HEK293T (cell line): ENCODE results near the gene C1orf232.
A peak's percentile ranks its signal among the peaks of the same experiment; 100 is the strongest.

Experiments used
- CTCF ChIA-PET: fragments of 350-600 bp; formaldehyde crosslinking; extraction: SDS; loops from one replicate; lab custom pipeline; 2021; ENCODE audit warnings: antibody characterized with exemption, inconsistent platforms; lab: Yijun Ruan, JAX
- POLR2A ChIA-PET: fragments of 350-600 bp; formaldehyde crosslinking; extraction: SDS; loops from one replicate; lab custom pipeline; 2020; ENCODE audit warnings: antibody characterized with exemption, inconsistent platforms; lab: Yijun Ruan, JAX
- DNase-seq: peaks from one replicate; pipeline ENCODE4 v3.0.0; 2012; ENCODE audit warnings: mixed read lengths; ENCODE audit errors: extremely low spot score
- ARNT ChIP-seq: fragments of 450-650 bp; IDR thresholded peaks from 2 replicates; pipeline ENCODE4 v1.6.1; 2017; ENCODE audit warnings: mild to moderate bottlenecking
- BHLHE40 ChIP-seq: fragments of 450-650 bp; IDR thresholded peaks from 2 replicates; pipeline ENCODE4 v1.6.1; 2016; ENCODE audit warnings: mild to moderate bottlenecking, moderate library complexity, borderline replicate concordance
- CTBP1 ChIP-seq: fragments of 450-650 bp; IDR thresholded peaks from 2 replicates; pipeline ENCODE4 v1.6.1; 2016; ENCODE audit warnings: borderline replicate concordance
- ELF4 ChIP-seq: fragments of 450-650 bp; IDR thresholded peaks from 2 replicates; pipeline ENCODE4 v1.6.1; 2017; ENCODE audit warnings: antibody characterized with exemption
- FOXA1 ChIP-seq: fragments of 450-650 bp; IDR thresholded peaks from 2 replicates; pipeline ENCODE4 v1.6.1; 2016; ENCODE audit warnings: mild to moderate bottlenecking
- FOXK2 ChIP-seq: fragments of 450-650 bp; IDR thresholded peaks from 2 replicates; pipeline ENCODE4 v1.6.1; 2016; ENCODE audit warnings: mild to moderate bottlenecking
- FOXM1 ChIP-seq: fragments of 450-650 bp; IDR thresholded peaks from 2 replicates; pipeline ENCODE4 v1.6.1; 2017; ENCODE audit warnings: mild to moderate bottlenecking, borderline replicate concordance
- HDGF ChIP-seq: fragments of 450-650 bp; IDR thresholded peaks from 2 replicates; pipeline ENCODE4 v1.6.1; 2017; ENCODE audit warnings: antibody characterized with exemption, borderline replicate concordance
- L3MBTL2 ChIP-seq: fragments of 450-650 bp; conservative IDR thresholded peaks from 2 replicates; pipeline ENCODE4 v1.6.1; 2016; ENCODE audit warnings: mild to moderate bottlenecking
- LEF1 ChIP-seq: fragments of 450-650 bp; IDR thresholded peaks from 2 replicates; pipeline ENCODE4 v1.6.1; 2017; ENCODE audit warnings: mild to moderate bottlenecking, borderline replicate concordance
- NFRKB ChIP-seq: fragments of 450-650 bp; IDR thresholded peaks from 2 replicates; pipeline ENCODE4 v1.6.1; 2016; ENCODE audit warnings: mild to moderate bottlenecking, moderate library complexity
- PKNOX1 ChIP-seq: fragments of 450-650 bp; IDR thresholded peaks from 2 replicates; pipeline ENCODE4 v1.6.1; 2016
- SP1 ChIP-seq: fragments of 450-650 bp; IDR thresholded peaks from 2 replicates; pipeline ENCODE4 v1.6.1; 2017
- SUZ12 ChIP-seq: fragments of 450-650 bp; IDR thresholded peaks from 2 replicates; pipeline ENCODE4 v1.6.1; 2016; ENCODE audit warnings: mild to moderate bottlenecking
- TARDBP ChIP-seq: fragments of 450-650 bp; IDR thresholded peaks from 2 replicates; pipeline ENCODE4 v1.6.1; 2016
- ZNF384 ChIP-seq: fragments of 450-650 bp; IDR thresholded peaks from 2 replicates; pipeline ENCODE4 v1.6.1; 2016

C1orf232 gene

GRCh38 chr1:26156285-26157038, 12.3 kb downstream of the C1orf232 start:
- TF ChIP-seq ELF4 (no peak), LEF1 (no peak), FOXK2 (no peak), HDGF (no peak), CTBP1 (no peak), BHLHE40 (no peak), ZNF384 (no peak), FOXA1 (no peak)
- ChIA-PET POLR2A (interaction anchor here (1.2 to 1.4 kb wide), 2 partner anchors 13 to 282 kb away, joined by 3 to 5 read pairs; partner anchors contain the start of gene ZNF593), CTCF (interaction anchor here (1.3 to 1.4 kb wide), 2 partner anchors 12 to 13 kb away, joined by 3 to 5 read pairs; partner anchors contain the start of gene ZNF593)
- peak; percentile 22 for DNase-seq

GRCh38 chr1:26155370-26156284, 13.1 kb downstream of the C1orf232 start:
- ChIA-PET POLR2A (interaction anchor here (0.6 to 1.2 kb wide), 3 partner anchors 14 to 565 kb away, joined by 3 read pairs; partner anchors contain the start of gene ZNF593), CTCF (interaction anchor here (1.3 kb wide), 1 partner anchor 14 kb away, joined by 3 read pairs; the partner anchor contains the start of gene ZNF593)
- TF ChIP-seq FOXA1: no peak
- no peak for TF ChIP-seq L3MBTL2
- TF ChIP-seq HDGF: no peak
- no peak for TF ChIP-seq CTBP1
- TF ChIP-seq FOXM1: no peak
- TF ChIP-seq SP1: no peak
- TF ChIP-seq ELF4: no peak
- no peak for TF ChIP-seq SUZ12
- TF ChIP-seq FOXK2: no peak
- TF ChIP-seq ARNT: no peak
- no peak for TF ChIP-seq NFRKB
- DNase-seq: peak; percentile 3

GRCh38 chr1:26154750-26155149, 14.0 kb downstream of the C1orf232 start:
- CTCF ChIA-PET: interaction anchor here (2.1 kb wide), 1 partner anchor 10 kb away, joined by 8 read pairs; no protein-coding TSS in a partner anchor
- DNase-seq: peak; percentile 4
- POLR2A ChIA-PET: interaction anchor here (1.2 kb wide), 1 partner anchor 15 kb away, joined by 3 read pairs; the partner anchor contains the start of gene ZNF593
- TF ChIP-seq BHLHE40: no peak
- no peak for TF ChIP-seq CTBP1
- TF ChIP-seq ARNT: no peak
- TF ChIP-seq FOXM1: no peak
- no peak for TF ChIP-seq FOXA1
- TF ChIP-seq ZNF384: no peak
- TF ChIP-seq PKNOX1: no peak

GRCh38 chr1:26153966-26154532, 14.7 kb downstream of the C1orf232 start:
- ChIA-PET CTCF (interaction anchor here (2.1 kb wide), 1 partner anchor 9 kb away, joined by 8 read pairs; no protein-coding TSS in a partner anchor), POLR2A (no interaction called here)
- TF ChIP-seq CTBP1 (no peak), FOXM1 (no peak), PKNOX1 (no peak), ARNT (no peak)
- DNase-seq: peak; percentile 5

GRCh38 chr1:26148887-26149286, 19.9 kb downstream of the C1orf232 start:
- DNase-seq: peak; percentile 1
- ChIA-PET POLR2A (no interaction called here), CTCF (no interaction called here)
- TF ChIP-seq ELF4 (no peak), SUZ12 (no peak), SP1 (no peak), HDGF (no peak), PKNOX1 (no peak), BHLHE40 (no peak), FOXM1 (no peak), LEF1 (no peak), NFRKB (no peak), ZNF384 (no peak), CTBP1 (no peak), FOXA1 (no peak), L3MBTL2 (no peak), TARDBP (no peak), FOXK2 (no peak), ARNT (no peak)
